Natural killer cell treated with Interleukin-12 subunit alpha and Interleukin-12 subunit beta and Interleukin-15 and Interleukin-18, amount 100 ng/mL, for 72 hours (primary cell): Measurements from ENCODE around the gene SLC49A4. TPM values are rescaled to one million over a fixed set of nuclear protein-coding genes. Genes with fewer than 3 reads are reported as not detected.

ENCODE experiments used
- ATAC-seq, 2 donors: fragments of 150-1000 bp; cut with Tn5 transposase in 1 of 2; sonication (Bioruptor Pico), chemical (Tn5 transposase) in 1 of 2; 2 replicates each; pipeline ENCODE4 v1.10.0; 2021
- DNase-seq: peaks from one replicate; pipeline ENCODE4 v3.0.0; 2022; ENCODE audit warnings: low spot score
- H3K27ac Mint-ChIP-seq, 2 donors: 1 replicate in 1 of 2; 2 replicates in 1 of 2; pipeline ENCODE4 v1.8.0; 2022; ENCODE audit warnings: mixed read lengths in 2 of 2, mild to moderate bottlenecking in 1 of 2, moderate library complexity in 1 of 2
- H3K27me3 Mint-ChIP-seq, 2 donors: 1 replicate in 1 of 2; 2 replicates in 1 of 2; pipeline ENCODE4 v1.8.0; 2022; ENCODE audit warnings: mixed read lengths in 2 of 2
- H3K36me3 Mint-ChIP-seq: one replicate; pipeline ENCODE4 v1.8.0; 2022; ENCODE audit warnings: mixed read lengths
- H3K4me1 Mint-ChIP-seq, 2 donors: 1 replicate in 1 of 2; 2 replicates in 1 of 2; pipeline ENCODE4 v1.8.0; 2022; ENCODE audit warnings: low read depth in 2 of 2, mixed read lengths in 2 of 2, mild to moderate bottlenecking in 1 of 2
- H3K4me3 Mint-ChIP-seq: one replicate; pipeline ENCODE4 v1.8.0; 2022; ENCODE audit warnings: mixed read lengths
- H3K9me3 Mint-ChIP-seq: 2 replicates; pipeline ENCODE4 v1.8.0; 2022; ENCODE audit warnings: mixed read lengths
- total RNA-seq, 2 donors: library from RNA; stranded (reverse); gene quantifications; one replicate each; pipeline ENCODE4 v1.2.3, GENCODE V29; 2022

The SLC49A4 gene
- total RNA-seq, 2 donors from 2014 or later = 1.8 to 2.7 TPM

DNA sequence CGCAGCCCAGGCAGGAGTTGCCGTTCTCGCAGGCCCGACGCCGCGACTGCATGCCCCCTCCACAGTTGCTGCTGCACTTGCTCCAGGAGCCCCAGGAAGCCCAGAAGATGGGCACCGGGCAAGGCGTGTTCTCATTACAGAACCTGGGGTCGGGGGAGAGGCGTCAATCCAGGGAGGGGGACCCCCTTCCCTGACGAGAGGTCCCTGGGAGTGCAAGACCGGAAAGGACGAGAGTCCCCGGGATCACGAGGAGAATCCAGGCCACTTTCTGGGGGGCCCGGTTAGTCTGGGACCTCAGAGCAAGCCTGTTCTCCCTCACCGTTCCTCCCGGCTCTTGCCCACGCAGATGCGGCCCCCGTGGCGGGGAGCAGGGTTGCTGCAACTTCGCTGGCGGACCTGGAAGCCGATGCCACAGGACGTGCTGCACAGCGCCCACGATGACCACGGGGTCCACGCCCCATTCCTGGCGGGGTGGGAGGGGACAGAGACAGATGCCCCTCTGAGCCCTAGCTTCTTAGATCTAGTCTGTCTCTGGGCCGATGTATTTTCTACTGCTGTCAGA, 118.8 kb downstream of the SLC49A4 start:
- ATAC-seq (no peak), DNase-seq (no peak)
- Mint-ChIP-seq H3K27me3 (peaks cover 17 to 33% of the 10 kb centered on the region in 2 donors), H3K36me3 (no peaks in the 10 kb centered on the region), H3K27ac (no peak overlapping the region), H3K4me3 (no peak overlapping the region), H3K4me1 (peaks cover 0 to 3% of the 10 kb centered on the region in 2 donors), H3K9me3 (no peaks in the 10 kb centered on the region)

- Mint-ChIP-seq H3K4me1 (peaks cover 0 to 3% of the 10 kb centered on the region in 2 donors), H3K36me3 (no peaks in the 10 kb centered on the region), H3K27me3 (peaks cover 27 to 37% of the 10 kb centered on the region in 2 donors), H3K27ac (no peak overlapping the region), H3K4me3 (no peak overlapping the region), H3K9me3 (no peaks in the 10 kb centered on the region)
- ATAC-seq (no peak), DNase-seq (no peak)
Measured at GRCh38 chr3:122915300-122916055, 120.6 kb downstream of the SLC49A4 start.

DNA sequence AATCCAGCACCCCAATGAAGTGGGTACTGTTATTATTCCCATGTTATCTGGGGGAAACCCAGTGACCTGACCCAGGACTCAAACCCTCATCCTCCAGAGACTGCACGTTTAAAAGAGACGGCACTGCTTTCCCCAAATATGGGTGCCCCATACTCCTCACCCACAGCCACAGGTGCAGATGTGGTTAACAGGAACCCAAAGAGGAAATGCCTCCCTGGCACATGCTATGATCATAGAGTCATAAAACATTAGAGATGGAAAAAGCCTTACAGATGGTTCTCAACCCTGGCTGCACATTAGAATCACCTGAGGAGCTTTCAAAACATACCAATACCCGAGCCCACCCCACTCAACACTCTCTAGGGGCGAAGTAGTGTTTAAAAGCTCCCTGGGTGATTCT, 121.2 kb downstream of the SLC49A4 start:
- Mint-ChIP-seq H3K27ac (no peak overlapping the region), H3K27me3 (peaks cover 27 to 40% of the 10 kb centered on the region in 2 donors), H3K9me3 (no peaks in the 10 kb centered on the region), H3K4me1 (peaks cover 0 to 3% of the 10 kb centered on the region in 2 donors), H3K4me3 (no peak overlapping the region), H3K36me3 (no peaks in the 10 kb centered on the region)
- DNase-seq = no peak
- no peak for ATAC-seq

- peaks cover 27 to 37% of the 10 kb centered on the region in 2 donors for H3K27me3 Mint-ChIP-seq
- no peak for DNase-seq
- no peak for ATAC-seq
- H3K4me3 Mint-ChIP-seq = no peak overlapping the region
- no peaks in the 10 kb centered on the region for H3K9me3 Mint-ChIP-seq
- peaks cover 0 to 3% of the 10 kb centered on the region in 2 donors for H3K4me1 Mint-ChIP-seq
- no peak overlapping the region for H3K27ac Mint-ChIP-seq
- no peaks in the 10 kb centered on the region for H3K36me3 Mint-ChIP-seq
Measured at GRCh38 chr3:122916580-122916979, 121.7 kb downstream of the SLC49A4 start.

DNA sequence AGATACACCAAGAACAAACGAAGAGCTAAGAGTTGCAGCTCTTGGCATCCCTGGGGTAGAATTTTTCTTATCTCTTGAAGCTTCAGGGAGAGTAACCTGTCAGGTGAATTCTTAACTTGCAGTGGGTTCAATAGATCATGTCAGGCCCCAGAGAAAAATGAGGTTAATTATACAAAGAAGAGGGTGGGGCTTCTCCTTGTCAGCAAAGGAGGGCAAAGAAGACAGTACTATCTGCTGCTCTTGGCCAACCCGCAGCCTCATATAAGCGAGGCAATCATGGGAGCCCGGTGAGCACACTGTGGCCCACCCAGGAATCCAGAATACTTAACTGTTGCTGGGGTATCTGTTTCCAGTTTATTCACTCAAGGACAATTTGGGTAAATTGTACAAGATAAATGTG, 122.5 kb downstream of the SLC49A4 start:
- no peak overlapping the region for H3K4me3 Mint-ChIP-seq

DNA sequence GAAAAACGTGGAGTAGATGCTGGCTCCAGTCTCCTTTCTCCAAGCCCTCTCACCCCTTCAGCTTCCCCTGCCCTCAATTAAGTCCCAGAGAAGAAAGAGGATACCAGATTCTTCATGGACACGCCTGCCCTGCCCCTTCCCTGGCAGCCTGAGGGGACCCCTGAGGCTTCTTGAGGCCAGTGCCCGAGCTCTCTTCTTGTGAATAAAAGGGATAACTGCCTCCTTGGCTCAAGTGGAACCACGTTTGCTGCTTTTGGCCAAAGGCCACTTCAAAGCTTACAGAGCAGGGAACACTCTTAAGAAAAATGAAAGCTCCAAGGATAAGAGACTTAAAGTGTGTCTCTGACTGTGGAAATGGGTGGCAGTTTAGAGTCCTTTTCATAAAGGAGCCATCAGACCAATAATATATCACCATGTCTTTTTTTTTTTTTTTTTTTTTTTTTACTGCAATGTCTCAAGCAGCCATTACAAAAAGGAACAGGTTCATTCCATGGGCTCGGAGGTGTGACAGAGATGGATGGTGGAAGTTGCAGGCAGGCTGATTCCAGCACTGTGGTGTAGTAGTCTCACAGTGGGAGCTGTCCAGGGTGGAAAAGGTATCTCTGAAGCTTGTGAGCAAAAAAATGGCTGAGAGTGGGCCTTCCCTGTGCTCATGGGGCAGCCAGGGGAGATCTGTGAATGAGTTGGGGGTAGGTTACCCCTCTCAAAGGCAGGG, 123.9 kb downstream of the SLC49A4 start:
- ATAC-seq = no peak
- H3K27me3 Mint-ChIP-seq = peaks cover 26 to 38% of the 10 kb centered on the region in 2 donors
- peaks cover 0 to 3% of the 10 kb centered on the region in 2 donors for H3K4me1 Mint-ChIP-seq
- no peak for DNase-seq
- H3K4me3 Mint-ChIP-seq = no peak overlapping the region
- H3K27ac Mint-ChIP-seq = no peak overlapping the region
- H3K9me3 Mint-ChIP-seq = no peaks in the 10 kb centered on the region
- no peaks in the 10 kb centered on the region for H3K36me3 Mint-ChIP-seq

More for the DNA sequence above, 122.5 kb downstream of the SLC49A4 start:
- Mint-ChIP-seq H3K36me3 (no peaks in the 10 kb centered on the region), H3K9me3 (no peaks in the 10 kb centered on the region), H3K27ac (no peak overlapping the region), H3K4me1 (peaks cover 0 to 3% of the 10 kb centered on the region in 2 donors), H3K27me3 (peaks cover 27 to 35% of the 10 kb centered on the region in 2 donors)
- ATAC-seq = no peak
- no peak for DNase-seq

- Mint-ChIP-seq H3K4me3 (no peak overlapping the region), H3K9me3 (no peaks in the 10 kb centered on the region), H3K4me1 (no peaks in the 10 kb centered on the region), H3K27ac (no peak overlapping the region), H3K27me3 (peaks cover 21 to 34% of the 10 kb centered on the region in 2 donors), H3K36me3 (no peaks in the 10 kb centered on the region)
- DNase-seq = no peak
- no peak for ATAC-seq
Measured at GRCh38 chr3:122919291-122919610, 124.4 kb downstream of the SLC49A4 start.

- H3K4me1 Mint-ChIP-seq = no peaks in the 10 kb centered on the region
- no peak overlapping the region for H3K4me3 Mint-ChIP-seq
- no peaks in the 10 kb centered on the region for H3K9me3 Mint-ChIP-seq
- DNase-seq (no peak), ATAC-seq (no peak)
- H3K27me3 Mint-ChIP-seq = peaks cover 18 to 31% of the 10 kb centered on the region in 2 donors
- H3K36me3 Mint-ChIP-seq = no peaks in the 10 kb centered on the region
- no peak overlapping the region for H3K27ac Mint-ChIP-seq
Measured at GRCh38 chr3:122920986-122921385, 126.1 kb downstream of the SLC49A4 start.

DNA sequence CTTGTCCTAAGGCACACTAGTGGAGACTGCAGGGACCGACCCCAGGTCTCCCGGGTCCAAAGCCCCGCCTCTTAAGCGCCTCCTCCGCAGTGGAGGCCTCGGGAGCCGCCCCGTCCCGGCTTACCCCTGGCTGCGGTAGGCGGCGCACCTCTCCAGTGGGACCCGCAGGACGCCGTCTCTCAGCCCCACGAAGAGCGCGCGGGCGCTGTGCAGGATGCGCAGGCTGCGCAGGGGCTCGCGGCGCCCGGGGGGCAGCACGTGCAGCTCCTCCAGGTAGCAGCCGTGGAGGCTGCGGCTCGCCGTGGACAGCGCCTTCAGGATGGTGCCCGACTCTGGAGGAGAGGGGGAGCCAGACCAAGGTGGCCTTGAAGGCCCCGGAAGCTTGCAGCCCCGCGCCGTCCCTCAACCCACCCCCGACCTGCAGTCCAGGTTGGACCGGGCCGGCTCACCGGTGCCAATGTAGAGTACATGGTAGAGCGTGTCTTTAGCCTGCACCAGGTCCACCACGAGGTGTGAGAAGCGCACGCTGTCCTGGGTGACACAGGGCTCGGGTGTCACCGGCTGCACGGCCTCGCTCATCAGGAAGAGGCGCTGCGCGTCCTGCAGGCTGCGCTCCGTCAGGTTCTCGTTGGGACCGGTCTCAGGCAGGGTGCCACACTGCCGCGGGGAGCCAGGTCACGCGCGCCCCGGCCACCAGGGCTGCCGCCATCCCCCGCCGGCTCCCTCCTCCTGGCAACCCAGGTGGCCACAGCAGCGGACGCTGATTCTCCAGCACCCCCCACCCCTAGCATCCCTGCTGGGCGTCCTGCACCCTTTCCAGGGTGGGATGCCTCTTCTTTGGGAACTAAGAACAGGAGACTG, 127.2 kb downstream of the SLC49A4 start:
- Mint-ChIP-seq H3K9me3 (no peaks in the 10 kb centered on the region), H3K4me1 (no peaks in the 10 kb centered on the region), H3K36me3 (no peaks in the 10 kb centered on the region), H3K4me3 (no peak overlapping the region), H3K27me3 (peaks cover 14 to 25% of the 10 kb centered on the region in 2 donors), H3K27ac (no peak overlapping the region)
- DNase-seq (no peak), ATAC-seq (peak; percentile 58 to 59)

DNA sequence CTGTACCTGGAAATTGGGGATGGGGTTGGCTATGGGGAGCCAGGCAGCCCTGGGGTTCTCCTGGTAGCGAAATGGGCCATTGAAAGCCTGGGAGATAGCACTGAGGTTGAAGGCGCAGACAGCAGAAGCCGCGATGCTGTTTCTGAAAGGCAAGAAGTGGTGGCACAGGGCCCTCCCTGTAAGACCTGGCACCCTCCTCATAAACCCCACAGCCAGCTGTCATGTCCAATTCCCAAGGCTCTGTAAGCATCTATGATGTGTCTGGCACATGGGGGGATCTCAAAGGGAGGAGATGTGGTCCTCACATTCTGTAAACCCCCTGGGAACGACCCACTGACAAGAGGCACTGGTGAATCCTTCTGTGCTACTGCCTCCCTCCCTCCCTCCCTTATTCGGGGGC, 128.7 kb downstream of the SLC49A4 start:
- no peaks in the 10 kb centered on the region for H3K4me1 Mint-ChIP-seq
- no peak for ATAC-seq

DNA sequence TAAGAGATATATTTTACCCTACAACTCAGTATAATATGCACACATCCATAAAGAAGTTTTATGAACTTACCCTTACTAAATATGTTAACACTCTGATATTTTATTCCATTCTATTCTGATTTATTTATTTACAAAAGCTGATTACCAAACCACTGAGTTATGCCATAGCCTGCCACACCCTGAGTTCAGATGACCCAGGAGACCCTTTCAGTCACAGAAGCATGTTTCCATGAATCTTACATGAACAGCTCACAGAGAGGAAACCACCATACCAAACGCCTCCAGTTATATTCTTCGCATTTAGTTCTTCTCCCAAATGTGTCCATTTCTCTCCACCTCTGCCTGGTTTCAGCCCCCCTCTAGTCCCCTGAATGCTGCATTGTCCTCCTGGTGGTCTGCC, 129.2 kb downstream of the SLC49A4 start:
- no peaks in the 10 kb centered on the region for H3K36me3 Mint-ChIP-seq
- peaks cover 10 to 26% of the 10 kb centered on the region in 2 donors for H3K27me3 Mint-ChIP-seq
- no peak for DNase-seq
- no peaks in the 10 kb centered on the region for H3K9me3 Mint-ChIP-seq
- H3K27ac Mint-ChIP-seq = no peak overlapping the region
- H3K4me3 Mint-ChIP-seq = no peak overlapping the region
- H3K4me1 Mint-ChIP-seq = no peaks in the 10 kb centered on the region
- ATAC-seq = no peak

More for the DNA sequence above, 128.7 kb downstream of the SLC49A4 start:
- H3K9me3 Mint-ChIP-seq = no peaks in the 10 kb centered on the region
- no peak overlapping the region for H3K4me3 Mint-ChIP-seq
- H3K36me3 Mint-ChIP-seq = no peaks in the 10 kb centered on the region
- no peak for DNase-seq
- H3K27ac Mint-ChIP-seq = no peak overlapping the region
- peaks cover 10 to 25% of the 10 kb centered on the region in 2 donors for H3K27me3 Mint-ChIP-seq

DNA sequence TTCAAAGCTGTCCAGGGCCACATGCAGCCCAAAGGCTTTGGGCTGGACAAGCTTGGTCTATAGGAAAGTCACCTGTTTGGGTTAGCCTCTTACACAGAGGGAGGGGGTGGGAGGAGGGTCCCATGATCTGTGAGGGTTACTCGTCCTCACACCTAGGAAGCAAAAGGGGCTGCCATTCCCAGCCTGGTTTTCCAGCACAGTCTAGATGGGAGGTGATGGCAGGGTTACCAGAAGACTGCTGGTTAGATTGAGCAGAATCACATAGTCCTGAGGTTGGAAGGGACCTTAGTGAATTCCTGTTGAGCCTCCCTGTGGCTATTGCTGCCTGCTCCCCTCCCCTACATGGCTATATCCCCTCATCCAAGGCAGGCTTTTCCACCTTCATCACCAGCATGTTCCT, 130.9 kb downstream of the SLC49A4 start:
- no peaks in the 10 kb centered on the region for H3K36me3 Mint-ChIP-seq
- no peak for ATAC-seq
- H3K27ac Mint-ChIP-seq = no peak overlapping the region

DNA sequence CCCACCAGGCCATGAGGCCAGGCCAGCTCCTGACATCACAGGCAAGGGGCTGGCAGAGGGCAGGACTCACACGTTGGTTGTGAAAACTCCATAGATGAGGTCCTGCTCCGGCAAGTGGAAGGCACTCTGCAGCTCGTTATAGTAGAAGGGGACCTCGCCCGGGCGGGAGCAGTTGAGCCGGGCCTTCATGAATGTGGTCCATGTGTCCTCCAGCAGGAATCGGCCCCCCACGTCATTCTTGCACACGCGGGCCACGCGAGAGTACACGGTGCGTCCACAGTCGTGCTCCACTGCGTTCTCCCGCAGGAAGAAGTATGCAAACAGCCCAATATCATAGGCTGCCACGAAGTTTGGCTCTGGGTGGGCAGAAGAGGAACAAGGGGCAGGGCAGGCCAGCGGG, 131.5 kb downstream of the SLC49A4 start:
- Mint-ChIP-seq H3K4me1 (no peaks in the 10 kb centered on the region), H3K9me3 (no peaks in the 10 kb centered on the region), H3K4me3 (no peak overlapping the region), H3K36me3 (no peaks in the 10 kb centered on the region), H3K27me3 (peaks cover 4 to 17% of the 10 kb centered on the region in 2 donors), H3K27ac (no peak overlapping the region)
- no peak for DNase-seq
- ATAC-seq = no peak

More for the DNA sequence above, 130.9 kb downstream of the SLC49A4 start:
- DNase-seq = no peak
- Mint-ChIP-seq H3K4me3 (no peak overlapping the region), H3K4me1 (no peaks in the 10 kb centered on the region), H3K27me3 (peaks cover 0 to 17% of the 10 kb centered on the region in 2 donors), H3K9me3 (no peaks in the 10 kb centered on the region)
